ENCODE data around the gene GPR161.

The GPR161 gene

GRCh38 chr1:168106274-168106673 lies 30.5 kb downstream of the GPR161 start:
- ChIA-PET CTCF (interaction anchor here (2.1 to 18.3 kb wide), 2 partner anchors 13 to 22 kb away, joined by 6 to 237 read pairs; no protein-coding TSS in a partner anchor), POLR2A (no interaction called here)
- H3K4me3 ChIP-seq (ENCODE audit: low read depth, low read length): no peak overlapping the region
- DNase-seq (ENCODE audit: low read depth, low spot score): no peak
- TF ChIP-seq CTCF (IDR thresholded peaks at IDR 0.05; ENCODE audit: insufficient read depth, low read length, missing control alignments): no peak

GRCh38 chr1:168105846-168106245 lies 30.9 kb downstream of the GPR161 start:
- no peak for TF ChIP-seq CTCF (IDR thresholded peaks at IDR 0.05; ENCODE audit: insufficient read depth, low read length, missing control alignments)
- H3K4me3 ChIP-seq (ENCODE audit: low read depth, low read length): no peak overlapping the region
- POLR2A ChIA-PET: no interaction called here
- CTCF ChIA-PET: interaction anchor here (2.1 to 18.3 kb wide), 2 partner anchors 13 to 22 kb away, joined by 6 to 237 read pairs; no protein-coding TSS in a partner anchor
- no peak for DNase-seq (ENCODE audit: low read depth, low spot score)

- no peak for TF ChIP-seq CTCF (IDR thresholded peaks at IDR 0.05; ENCODE audit: insufficient read depth, low read length, missing control alignments)
- no peak for DNase-seq (ENCODE audit: low read depth, low spot score)
- ChIA-PET CTCF (interaction anchor here (1.2 to 18.3 kb wide), 3 partner anchors 12 to 41 kb away, joined by 3 to 237 read pairs (median 6); no protein-coding TSS in a partner anchor), POLR2A (no interaction called here)
- no peak overlapping the region for H3K4me3 ChIP-seq (ENCODE audit: low read depth, low read length)
These were observed 32.2 kb downstream of the GPR161 start for GRCh38 chr1:168104535-168104934.

GRCh38 chr1:168102487-168102886 lies 34.2 kb downstream of the GPR161 start:
- DNase-seq (ENCODE audit: low read depth, low spot score): no peak
- TF ChIP-seq CTCF (IDR thresholded peaks at IDR 0.05; ENCODE audit: insufficient read depth, low read length, missing control alignments): no peak
- no peak overlapping the region for H3K4me3 ChIP-seq (ENCODE audit: low read depth, low read length)
- POLR2A ChIA-PET: interaction anchor here (0.8 kb wide), 1 partner anchor 11 kb away, joined by 3 read pairs; no protein-coding TSS in a partner anchor
- CTCF ChIA-PET: interaction anchor here (1.0 to 18.3 kb wide), 5 partner anchors 9 to 66 kb away, joined by 3 to 237 read pairs (median 4); no protein-coding TSS in a partner anchor

GRCh38 chr1:168101336-168101735 lies 35.4 kb downstream of the GPR161 start:
- ChIA-PET CTCF (interaction anchor here (0.8 to 18.3 kb wide), 4 partner anchors 8 to 414 kb away, joined by 3 to 237 read pairs (median 4); no protein-coding TSS in a partner anchor), POLR2A (no interaction called here)
- TF ChIP-seq CTCF (IDR thresholded peaks at IDR 0.05; ENCODE audit: insufficient read depth, low read length, missing control alignments): no peak
- no peak overlapping the region for H3K4me3 ChIP-seq (ENCODE audit: low read depth, low read length)
- no peak for DNase-seq (ENCODE audit: low read depth, low spot score)

- no peak for DNase-seq (ENCODE audit: low read depth, low spot score)
- no peak overlapping the region for H3K4me3 ChIP-seq (ENCODE audit: low read depth, low read length)
- ChIA-PET CTCF (interaction anchor here (18.3 kb wide), 1 partner anchor 16 kb away, joined by 237 read pairs; no protein-coding TSS in a partner anchor), POLR2A (no interaction called here)
- TF ChIP-seq CTCF (IDR thresholded peaks at IDR 0.05; ENCODE audit: insufficient read depth, low read length, missing control alignments): no peak
These were observed 36.3 kb downstream of the GPR161 start for GRCh38 chr1:168100315-168101002.
